Cardiac muscle cell (in vitro differentiated cells and primary cell): ENCODE data around the gene VOPP1. TPM values are rescaled to one million over a fixed set of nuclear protein-coding genes. Genes with fewer than 3 reads are reported as not detected.

Experiments used
- DNase-seq, 2 donors: peaks; one replicate each; pipeline versions ENCODE4 v3.0.0 to v3.0.0-alpha.2; 2010 to 2017; ENCODE audit warnings: low read depth in 1 of 2, low spot score in 1 of 2
- H3K27ac ChIP-seq: fragments of 200-600 bp; sonication (generic); 2 replicates; pipeline ENCODE4 v1.5.1; 2016
- H3K27me3 ChIP-seq: fragments of 200-600 bp; sonication (generic); 2 replicates; pipeline ENCODE4 v1.6.0; 2016; ENCODE audit warnings: control low read depth
- H3K36me3 ChIP-seq: fragments of 200-600 bp; sonication (generic); 2 replicates; pipeline ENCODE4 v1.5.1; 2016; ENCODE audit warnings: control low read depth
- H3K4me1 ChIP-seq: fragments of 200-600 bp; sonication (generic); 2 replicates; pipeline ENCODE4 v1.8.1; 2017; ENCODE audit warnings: low read depth, mild to moderate bottlenecking, mixed run types
- H3K4me3 ChIP-seq: fragments of 200-600 bp; sonication (generic); 2 replicates; pipeline ENCODE4 v1.5.1; 2016; ENCODE audit warnings: mild to moderate bottlenecking
- H3K9me3 ChIP-seq: fragments of 200-600 bp; sonication (generic); 2 replicates; pipeline ENCODE4 v1.5.1; 2017; ENCODE audit warnings: low read depth, mild to moderate bottlenecking, control low read depth
- polyA plus RNA-seq: library from polyadenylated mRNA; unstranded; fragments of >200 nt; fragmentation: Nextera tagmentation; extraction: Ambion mirVana; gene quantifications from 2 replicates; pipeline ENCODE4 v1.2.1, GENCODE V29; 2016
- total RNA-seq: library from RNA; depleted of rRNA; stranded (reverse); fragments of >200 nt; gene quantifications from 2 replicates; pipeline ENCODE4 v1.2.3, GENCODE V29; 2016
- TF ChIP-seq, protein P1 (sequence below): IDR thresholded peaks from 2 replicates; pipeline ENCODE4 v1.5.1; 2012; ENCODE audit warnings: low read depth, mild to moderate bottlenecking, low read length

VOPP1 gene
- total and polyA plus RNA-seq, 2 experiments from 2014 or later, result 9.6 to 19.3 TPM

DNA sequence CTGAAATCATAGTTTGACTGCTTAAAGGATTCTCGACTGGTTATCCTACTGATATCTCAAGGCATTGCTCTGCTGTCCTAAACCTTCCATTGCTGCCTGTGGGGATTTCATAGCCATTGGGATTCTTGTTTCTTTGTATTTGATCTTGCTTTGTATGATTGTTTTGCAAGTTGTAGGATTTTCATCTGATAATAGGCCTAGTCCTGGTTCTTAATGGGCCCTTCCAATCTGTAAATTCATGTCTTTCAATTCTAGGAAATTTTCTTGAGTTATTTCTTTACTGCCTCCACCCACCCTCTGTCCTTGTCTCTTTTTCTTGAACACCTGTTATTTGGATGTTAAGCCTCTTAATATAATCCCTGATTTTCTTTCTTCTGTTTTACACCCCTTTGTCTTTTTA, 134.9 kb downstream of the VOPP1 start:
- TF ChIP-seq, protein P1, sequence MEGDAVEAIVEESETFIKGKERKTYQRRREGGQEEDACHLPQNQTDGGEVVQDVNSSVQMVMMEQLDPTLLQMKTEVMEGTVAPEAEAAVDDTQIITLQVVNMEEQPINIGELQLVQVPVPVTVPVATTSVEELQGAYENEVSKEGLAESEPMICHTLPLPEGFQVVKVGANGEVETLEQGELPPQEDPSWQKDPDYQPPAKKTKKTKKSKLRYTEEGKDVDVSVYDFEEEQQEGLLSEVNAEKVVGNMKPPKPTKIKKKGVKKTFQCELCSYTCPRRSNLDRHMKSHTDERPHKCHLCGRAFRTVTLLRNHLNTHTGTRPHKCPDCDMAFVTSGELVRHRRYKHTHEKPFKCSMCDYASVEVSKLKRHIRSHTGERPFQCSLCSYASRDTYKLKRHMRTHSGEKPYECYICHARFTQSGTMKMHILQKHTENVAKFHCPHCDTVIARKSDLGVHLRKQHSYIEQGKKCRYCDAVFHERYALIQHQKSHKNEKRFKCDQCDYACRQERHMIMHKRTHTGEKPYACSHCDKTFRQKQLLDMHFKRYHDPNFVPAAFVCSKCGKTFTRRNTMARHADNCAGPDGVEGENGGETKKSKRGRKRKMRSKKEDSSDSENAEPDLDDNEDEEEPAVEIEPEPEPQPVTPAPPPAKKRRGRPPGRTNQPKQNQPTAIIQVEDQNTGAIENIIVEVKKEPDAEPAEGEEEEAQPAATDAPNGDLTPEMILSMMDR, result no peak
- no peaks in the 10 kb centered on the region for H3K27me3 ChIP-seq
- no peaks in the 10 kb centered on the region for H3K36me3 ChIP-seq
- no peaks in the 10 kb centered on the region for H3K4me1 ChIP-seq
- no peak overlapping the region for H3K27ac ChIP-seq
- no peaks in the 10 kb centered on the region for H3K9me3 ChIP-seq
- DNase-seq, result no peak
- H3K4me3 ChIP-seq, result no peak overlapping the region

DNA sequence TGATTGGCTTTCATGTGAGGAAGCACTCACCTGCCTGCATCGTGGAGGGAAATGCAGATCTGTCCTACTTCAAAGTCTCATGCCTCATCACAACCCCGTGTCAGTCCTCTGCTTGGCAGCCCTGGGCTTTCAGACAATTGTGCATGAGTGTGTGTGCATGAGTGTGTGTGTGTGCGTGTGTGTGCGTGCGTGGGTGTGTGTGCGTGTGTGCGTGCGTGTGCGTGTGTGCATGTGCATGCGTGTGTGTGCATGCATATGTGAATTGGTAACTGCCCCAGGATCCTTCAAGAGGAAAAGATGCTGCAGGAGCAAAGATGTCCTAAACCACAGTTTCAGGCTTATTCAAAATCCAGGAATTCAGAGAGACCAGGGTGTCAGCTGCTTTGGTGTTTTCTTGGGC, 135.8 kb downstream of the VOPP1 start:
- Histone ChIP-seq H3K4me3 (no peak overlapping the region), H3K36me3 (no peaks in the 10 kb centered on the region), H3K27ac (no peak overlapping the region), H3K9me3 (no peaks in the 10 kb centered on the region), H3K27me3 (no peaks in the 10 kb centered on the region), H3K4me1 (no peaks in the 10 kb centered on the region)
- TF ChIP-seq, protein P1, result no peak
- DNase-seq, result no peak

DNA sequence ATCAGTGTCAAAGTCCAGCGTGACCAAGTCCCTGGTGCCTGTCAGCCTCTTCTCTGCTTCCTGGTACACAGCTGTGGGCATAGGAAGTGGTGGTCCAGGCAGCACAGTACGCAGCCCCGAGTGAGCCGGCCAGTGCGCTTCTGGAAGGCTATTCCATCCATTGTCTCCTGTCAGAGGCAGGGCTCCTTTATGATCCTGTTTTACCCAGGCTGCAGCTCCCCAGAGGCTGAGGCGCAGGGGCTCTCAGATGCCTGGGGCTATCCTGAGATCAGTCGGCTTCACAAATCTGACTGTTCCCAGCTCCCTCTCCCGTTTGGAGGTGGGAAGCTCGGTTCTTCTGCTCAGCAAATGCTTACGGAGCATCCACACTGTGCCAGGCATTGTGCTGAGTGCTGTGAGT, 136.8 kb downstream of the VOPP1 start:
- DNase-seq, result no peak
- Histone ChIP-seq H3K27ac (no peak overlapping the region), H3K9me3 (no peaks in the 10 kb centered on the region), H3K27me3 (no peaks in the 10 kb centered on the region), H3K4me3 (no peak overlapping the region), H3K4me1 (no peaks in the 10 kb centered on the region), H3K36me3 (no peaks in the 10 kb centered on the region)
- TF ChIP-seq, protein P1, result no peak

DNA sequence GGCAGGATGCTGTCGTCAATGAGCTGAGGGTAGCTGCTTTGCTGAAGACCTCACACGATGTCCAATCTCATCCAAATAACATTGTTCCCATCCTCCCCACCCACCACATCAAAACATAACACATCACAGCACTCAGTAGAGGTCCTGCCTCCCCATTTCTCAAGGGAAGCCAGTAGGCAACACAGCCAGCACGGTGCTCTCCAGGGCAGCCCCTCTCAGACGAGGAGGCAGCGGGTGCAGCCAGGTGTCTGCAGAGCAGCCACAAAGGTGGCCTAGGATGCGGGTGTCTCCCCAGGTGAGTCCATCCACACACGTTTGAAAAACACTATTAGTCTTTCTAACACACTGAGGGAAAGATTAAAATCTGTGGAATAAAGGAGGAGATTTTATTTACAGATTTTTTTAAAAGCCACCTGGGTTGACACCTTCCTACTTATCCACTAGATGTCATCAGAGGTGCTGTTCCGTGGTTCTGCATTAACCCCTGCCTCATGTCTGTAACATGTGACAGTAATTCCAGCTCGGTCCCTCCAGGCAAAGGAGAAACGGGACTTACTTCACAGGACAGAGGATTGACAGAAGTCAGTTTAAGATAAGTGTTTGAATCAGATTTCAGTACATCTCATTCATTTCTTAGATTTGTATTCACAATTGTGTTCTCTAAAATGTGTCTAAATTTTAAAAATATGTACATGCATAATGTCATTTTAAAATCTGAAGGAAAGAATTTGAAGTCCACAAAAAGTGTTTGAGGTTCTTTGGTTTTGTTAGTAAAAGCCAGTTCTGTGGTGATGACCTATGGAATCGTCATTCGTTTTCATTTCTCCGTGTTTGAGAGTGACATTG, 139.1 kb downstream of the VOPP1 start:
- Histone ChIP-seq H3K27me3 (no peaks in the 10 kb centered on the region), H3K36me3 (no peaks in the 10 kb centered on the region), H3K9me3 (no peaks in the 10 kb centered on the region), H3K4me1 (no peaks in the 10 kb centered on the region), H3K4me3 (no peak overlapping the region), H3K27ac (no peak overlapping the region)
- peak; percentile 47 to 52 for DNase-seq
- TF ChIP-seq, protein P1, result peak; percentile 34

DNA sequence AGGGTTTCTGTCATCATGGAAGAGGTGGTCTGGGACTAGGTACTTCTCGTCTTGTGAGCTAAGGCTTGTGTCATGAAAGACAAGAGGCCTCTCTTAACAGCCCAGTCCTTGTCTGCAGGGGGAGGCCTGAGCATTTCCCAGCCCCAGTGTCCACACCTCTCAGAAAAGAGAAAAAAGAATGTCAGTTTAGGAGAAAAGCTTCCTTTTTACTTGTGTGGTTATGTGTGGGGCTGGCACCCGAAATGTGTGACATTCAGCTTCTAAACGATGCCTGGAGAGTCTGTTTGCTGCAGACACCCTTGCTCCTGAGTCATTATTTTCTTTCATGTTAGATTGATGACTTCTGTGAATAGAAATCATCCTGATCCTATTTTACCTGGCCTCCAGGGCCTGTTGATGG, 139.8 kb downstream of the VOPP1 start:
- Histone ChIP-seq H3K4me1 (no peaks in the 10 kb centered on the region), H3K36me3 (no peaks in the 10 kb centered on the region), H3K27ac (no peak overlapping the region), H3K27me3 (no peaks in the 10 kb centered on the region), H3K9me3 (no peaks in the 10 kb centered on the region), H3K4me3 (no peak overlapping the region)
- no peak for DNase-seq
- TF ChIP-seq, protein P1, result no peak
